ENCODE results near the gene GPR108. TPM values are rescaled to one million over a fixed set of nuclear protein-coding genes. Genes with fewer than 3 reads are reported as not detected.

Gene GPR108
- total RNA-seq, 4 donors from 2014 or later = 44.0 to 68.8 (median 60.1) TPM

DNA sequence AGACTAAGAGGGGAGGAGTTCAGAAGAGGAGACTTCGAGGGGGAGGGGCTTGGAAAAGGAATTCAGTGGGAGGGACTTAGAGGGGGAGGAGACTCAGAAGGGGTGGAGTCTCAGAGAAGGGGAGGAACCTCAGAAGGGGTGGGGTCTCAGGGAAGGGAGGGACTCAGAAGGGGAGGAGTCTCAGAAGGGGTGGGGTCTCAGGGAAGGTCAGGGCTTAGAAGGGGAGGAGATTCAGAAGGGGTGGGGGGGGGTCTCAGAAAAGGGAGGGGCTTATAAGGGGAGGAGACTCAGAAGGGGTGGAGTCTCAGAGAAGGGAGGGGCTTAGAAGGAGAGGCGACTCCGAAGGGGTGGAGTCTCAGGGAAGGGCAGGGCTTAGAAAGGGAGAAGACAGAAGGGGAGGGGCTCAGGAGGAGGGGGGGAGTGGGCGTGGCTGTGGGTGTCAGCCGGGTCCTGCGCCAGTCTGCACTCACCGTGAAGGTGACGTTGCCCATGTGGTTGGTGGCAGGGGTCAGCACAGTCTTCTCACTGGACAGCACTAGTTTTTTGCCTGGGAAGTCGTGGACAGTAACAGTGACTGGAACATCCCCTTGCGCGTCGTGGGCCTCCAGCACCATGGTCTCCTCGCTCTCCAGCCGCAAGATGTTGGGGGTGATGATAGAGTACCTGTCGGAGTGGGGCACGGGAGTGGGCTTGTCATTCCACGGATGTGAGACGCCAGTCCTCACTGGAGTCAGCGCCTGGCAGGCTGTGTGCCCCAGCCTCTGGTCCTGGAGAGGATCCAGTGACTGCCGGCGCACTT lies 18.4 kb downstream of the GPR108 start:
- peaks cover 0 to 4% of the 10 kb centered on the region in 2 donors for H3K36me3 ChIP-seq
- H3K9me3 ChIP-seq = no peaks in the 10 kb centered on the region
- TF ChIP-seq POLR2AphosphoS5 (IDR thresholded peaks at IDR 0.05) (no peak), EP300 (IDR thresholded peaks at IDR 0.05) (no peak), POLR2A (IDR thresholded peaks at IDR 0.05) (no peak)
- TF ChIP-seq, protein P1, sequence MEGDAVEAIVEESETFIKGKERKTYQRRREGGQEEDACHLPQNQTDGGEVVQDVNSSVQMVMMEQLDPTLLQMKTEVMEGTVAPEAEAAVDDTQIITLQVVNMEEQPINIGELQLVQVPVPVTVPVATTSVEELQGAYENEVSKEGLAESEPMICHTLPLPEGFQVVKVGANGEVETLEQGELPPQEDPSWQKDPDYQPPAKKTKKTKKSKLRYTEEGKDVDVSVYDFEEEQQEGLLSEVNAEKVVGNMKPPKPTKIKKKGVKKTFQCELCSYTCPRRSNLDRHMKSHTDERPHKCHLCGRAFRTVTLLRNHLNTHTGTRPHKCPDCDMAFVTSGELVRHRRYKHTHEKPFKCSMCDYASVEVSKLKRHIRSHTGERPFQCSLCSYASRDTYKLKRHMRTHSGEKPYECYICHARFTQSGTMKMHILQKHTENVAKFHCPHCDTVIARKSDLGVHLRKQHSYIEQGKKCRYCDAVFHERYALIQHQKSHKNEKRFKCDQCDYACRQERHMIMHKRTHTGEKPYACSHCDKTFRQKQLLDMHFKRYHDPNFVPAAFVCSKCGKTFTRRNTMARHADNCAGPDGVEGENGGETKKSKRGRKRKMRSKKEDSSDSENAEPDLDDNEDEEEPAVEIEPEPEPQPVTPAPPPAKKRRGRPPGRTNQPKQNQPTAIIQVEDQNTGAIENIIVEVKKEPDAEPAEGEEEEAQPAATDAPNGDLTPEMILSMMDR (IDR thresholded peaks at IDR 0.05) = no peak
- ATAC-seq = peak; percentile 11
- WGBS, 2 donors (ENCODE audit: low coverage in 1 of 2) = 62 to 83% methylated on average over 5 to 15 of the region's 21 CpGs
- peak overlapping the region in 1 of 4 donors; percentile 17 for H3K27ac ChIP-seq
- peaks cover 0 to 14% (median 5%) of the 10 kb centered on the region in 3 donors for H3K4me1 ChIP-seq
- H3K4me3 ChIP-seq = peak overlapping the region in 1 of 2 donors; percentile 47
- H3K27me3 ChIP-seq = peaks cover 48% of the 10 kb centered on the region

DNA sequence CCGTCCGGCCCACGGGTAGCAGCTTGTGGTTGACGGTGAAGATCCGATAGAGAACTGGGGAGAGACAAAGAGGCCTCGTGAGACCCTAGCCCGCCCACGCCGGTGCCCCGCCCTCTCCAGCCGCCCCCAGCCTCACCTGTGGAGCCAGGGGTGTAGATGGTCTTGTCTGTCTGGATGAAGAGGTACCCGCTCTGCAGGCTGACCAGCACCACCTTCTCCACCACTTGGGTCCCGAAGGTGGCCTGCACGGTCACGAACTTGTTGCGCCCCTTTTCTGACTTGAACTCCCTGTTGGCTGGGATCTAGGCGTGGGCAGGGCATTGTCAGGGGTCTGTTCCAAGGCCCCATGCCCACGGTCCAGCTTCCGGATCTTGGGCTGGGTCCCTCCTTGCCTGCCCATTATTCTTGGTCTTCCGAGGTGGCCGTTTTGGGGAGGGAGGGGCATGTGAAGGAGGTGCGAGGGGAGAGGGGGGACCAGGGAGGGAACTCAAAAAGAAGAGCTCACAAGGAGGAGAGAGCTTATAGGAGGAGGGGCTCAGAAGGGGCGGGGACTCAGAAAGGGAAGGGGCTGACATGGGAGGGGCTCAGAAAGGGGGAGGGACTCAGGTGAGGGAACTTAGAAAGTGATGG lies 19.2 kb downstream of the GPR108 start:
- Histone ChIP-seq H3K36me3 (peaks cover 0 to 4% of the 10 kb centered on the region in 2 donors), H3K9me3 (no peaks in the 10 kb centered on the region), H3K27me3 (peaks cover 52% of the 10 kb centered on the region), H3K4me1 (peaks cover 0 to 12% (median 3%) of the 10 kb centered on the region in 3 donors), H3K4me3 (peak overlapping the region in 1 of 2 donors; percentile 6), H3K27ac (no peak overlapping the region)
- ATAC-seq = no peak
- WGBS, 2 donors (ENCODE audit: low coverage in 1 of 2) = 40 to 47% methylated on average over 1 to 6 of the region's 23 CpGs
- TF ChIP-seq POLR2A (IDR thresholded peaks at IDR 0.05) = no peak

DNA sequence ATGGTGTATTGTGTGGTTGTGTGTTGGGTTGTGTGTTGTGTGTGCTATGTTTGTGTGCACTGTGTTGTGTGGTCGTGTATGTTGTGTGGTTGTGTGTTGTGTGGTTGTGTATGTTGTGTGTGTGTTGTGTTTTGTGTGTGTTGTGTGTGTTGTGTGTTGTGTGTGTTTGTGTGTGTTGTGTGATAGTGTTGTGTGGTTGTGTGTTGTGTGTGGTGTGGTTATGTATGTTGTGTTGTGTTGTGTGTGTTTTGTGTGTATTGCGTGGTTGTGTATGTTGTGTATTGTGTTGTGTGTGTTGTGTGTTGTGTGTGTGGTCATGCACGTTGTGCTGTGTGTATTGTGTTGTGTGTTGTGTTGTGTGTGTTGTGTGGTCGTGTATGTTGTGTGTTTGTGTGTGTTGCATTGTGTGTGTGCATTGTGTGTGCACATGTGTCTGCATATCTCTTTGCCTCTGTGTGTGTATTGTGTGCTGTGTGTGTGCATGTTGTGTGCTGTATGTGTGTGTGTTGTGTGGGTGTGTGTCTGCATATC lies 19.9 kb downstream of the GPR108 start:
- Histone ChIP-seq H3K27ac (no peak overlapping the region), H3K36me3 (peaks cover 0 to 4% of the 10 kb centered on the region in 2 donors), H3K4me1 (peaks cover 0 to 5% (median 0%) of the 10 kb centered on the region in 3 donors), H3K27me3 (peaks cover 59% of the 10 kb centered on the region), H3K9me3 (no peaks in the 10 kb centered on the region), H3K4me3 (no peak overlapping the region)
- ATAC-seq = no peak
- TF ChIP-seq, protein P1 (IDR thresholded peaks at IDR 0.05) = no peak
- TF ChIP-seq EP300 (IDR thresholded peaks at IDR 0.05) (no peak), POLR2A (IDR thresholded peaks at IDR 0.05) (no peak), POLR2AphosphoS5 (IDR thresholded peaks at IDR 0.05) (no peak)
- WGBS, 2 donors (ENCODE audit: low coverage in 1 of 2) = 76 to 78% methylated on average over 3 of the region's 4 CpGs

DNA sequence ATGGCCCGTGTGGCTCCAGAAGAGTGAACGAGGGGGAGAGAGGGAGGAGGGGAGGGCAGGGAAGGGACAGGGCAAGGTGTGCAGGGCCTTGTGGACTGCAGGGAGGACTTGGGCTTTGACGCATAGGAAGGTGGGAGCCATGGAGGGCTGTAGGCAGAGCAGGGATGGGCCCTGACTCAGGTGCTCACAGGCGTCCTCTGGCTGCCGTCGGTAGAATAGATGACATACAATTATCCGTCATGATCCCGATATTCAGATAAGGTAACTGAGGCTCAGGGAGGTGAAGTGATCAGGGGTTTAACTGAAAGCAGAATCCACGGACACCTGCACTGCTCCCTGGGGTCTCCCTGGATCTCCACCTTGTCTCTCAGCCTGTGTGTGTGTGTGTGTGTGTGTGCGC lies 20.3 kb downstream of the GPR108 start:
- Histone ChIP-seq H3K36me3 (peaks cover 0 to 4% of the 10 kb centered on the region in 2 donors), H3K27me3 (peaks cover 64% of the 10 kb centered on the region), H3K27ac (no peak overlapping the region), H3K9me3 (no peaks in the 10 kb centered on the region), H3K4me1 (peaks cover 0 to under 1% (median 0%) of the 10 kb centered on the region in 3 donors), H3K4me3 (no peak overlapping the region)
- TF ChIP-seq POLR2A (IDR thresholded peaks at IDR 0.05) = no peak
- no peak for TF ChIP-seq EP300 (IDR thresholded peaks at IDR 0.05)
- TF ChIP-seq, protein P1 (IDR thresholded peaks at IDR 0.05) = no peak
- no peak for TF ChIP-seq POLR2AphosphoS5 (IDR thresholded peaks at IDR 0.05)
- WGBS, 2 donors (ENCODE audit: low coverage in 1 of 2) = 66 to 72% methylated on average over 9 to 10 of the region's 10 CpGs
- ATAC-seq = no peak

DNA sequence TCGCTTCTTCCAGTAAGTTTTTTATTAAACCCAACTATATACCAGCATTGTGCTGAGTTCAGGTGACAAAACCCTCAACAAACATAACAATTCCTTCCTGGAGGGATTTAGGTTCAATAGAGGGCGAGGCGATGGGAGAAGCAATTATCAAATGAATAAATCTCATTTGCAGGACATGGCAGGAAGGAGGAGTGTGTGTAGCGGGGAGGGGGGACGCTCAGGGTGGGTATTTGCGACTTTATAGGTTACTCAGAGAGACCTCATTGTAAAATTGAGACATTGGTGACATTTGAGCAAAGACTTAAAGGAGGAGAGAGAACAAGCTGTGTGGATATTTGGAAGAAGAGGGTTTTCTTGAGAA lies 20.8 kb downstream of the GPR108 start:
- Histone ChIP-seq H3K4me1 (no peaks in the 10 kb centered on the region), H3K9me3 (no peaks in the 10 kb centered on the region), H3K27me3 (peaks cover 68% of the 10 kb centered on the region), H3K27ac (no peak overlapping the region), H3K36me3 (peaks cover 0 to 4% of the 10 kb centered on the region in 2 donors), H3K4me3 (no peak overlapping the region)
- WGBS, 2 donors (ENCODE audit: low coverage in 1 of 2) = 68 to 70% methylated on average over 4 to 6 of the region's 6 CpGs
- no peak for ATAC-seq
- no peak for TF ChIP-seq POLR2AphosphoS5 (IDR thresholded peaks at IDR 0.05)
- TF ChIP-seq, protein P1 (IDR thresholded peaks at IDR 0.05) = no peak
